Measurements from ENCODE around the gene CLSTN2.

- TF ChIP-seq POLR2A (IDR thresholded peaks at IDR 0.05; ENCODE audit: low read depth) (no peak), EP300 (IDR thresholded peaks at IDR 0.05) (no peak), CTCF (IDR thresholded peaks at IDR 0.05) (no peak)
Measured at GRCh38 chr3:140164156-140164555, 229.2 kb downstream of the CLSTN2 start.

Measured in esophagus muscularis mucosa (tissue), 4 donors.